Activated CD4-positive, CD25-positive, alpha-beta regulatory T cell (primary cell): ENCODE results near the gene HRCT1.

Experiments used
- DNase-seq, 4 experiments: peaks; one replicate each; lab custom pipeline; 2025; lab: John Stamatoyannopoulos, UW

Gene HRCT1

GRCh38 chr9:35942286-35942685 is 36.3 kb downstream of the HRCT1 start:
- no peak for DNase-seq

GRCh38 chr9:35944173-35944572 is 38.2 kb downstream of the HRCT1 start:
- DNase-seq: no peak

GRCh38 chr9:35944841-35945240 is 38.8 kb downstream of the HRCT1 start:
- DNase-seq: no peak

- DNase-seq: peak; percentile 25 to 44 (median 38)
Measured at GRCh38 chr9:35945341-35946018, 39.5 kb downstream of the HRCT1 start.

- DNase-seq: no peak
Measured at GRCh38 chr9:35948451-35948850, 42.4 kb downstream of the HRCT1 start.

GRCh38 chr9:35948901-35949318 is 42.9 kb downstream of the HRCT1 start:
- no peak for DNase-seq

GRCh38 chr9:35951736-35952135 is 45.7 kb downstream of the HRCT1 start:
- no peak for DNase-seq

GRCh38 chr9:35952526-35953191 is 46.7 kb downstream of the HRCT1 start:
- no peak for DNase-seq

GRCh38 chr9:35954942-35955546 is 49.0 kb downstream of the HRCT1 start:
- DNase-seq: peak in 2 of 4 experiments; percentile 13 to 14

- DNase-seq: no peak
Measured at GRCh38 chr9:35956651-35957050, 50.6 kb downstream of the HRCT1 start.
